Breast epithelium (tissue), 3 donors: Measurements from ENCODE around the gene TNNI2.

Experiments used
- POLR2A ChIP-seq: fragments of 450-650 bp; IDR thresholded peaks from one replicate; pipeline ENCODE4 v1.6.1; 2016; ENCODE audit warnings: antibody characterized with exemption, mild to moderate bottlenecking, moderate library complexity
- POLR2AphosphoS5 ChIP-seq, 3 donors: sonication (generic); formaldehyde crosslinking; IDR thresholded peaks; one replicate each; pipeline ENCODE4 v1.6.1; 2017; ENCODE audit warnings: antibody characterized with exemption in 3 of 3
- TF ChIP-seq, protein P1 (sequence below), 3 donors: fragments of 450-650 bp; IDR thresholded peaks; one replicate each; pipeline ENCODE4 v1.5.1; 2016 to 2017; ENCODE audit warnings: antibody characterized with exemption in 3 of 3, mild to moderate bottlenecking in 3 of 3, moderate library complexity in 3 of 3

DNA sequence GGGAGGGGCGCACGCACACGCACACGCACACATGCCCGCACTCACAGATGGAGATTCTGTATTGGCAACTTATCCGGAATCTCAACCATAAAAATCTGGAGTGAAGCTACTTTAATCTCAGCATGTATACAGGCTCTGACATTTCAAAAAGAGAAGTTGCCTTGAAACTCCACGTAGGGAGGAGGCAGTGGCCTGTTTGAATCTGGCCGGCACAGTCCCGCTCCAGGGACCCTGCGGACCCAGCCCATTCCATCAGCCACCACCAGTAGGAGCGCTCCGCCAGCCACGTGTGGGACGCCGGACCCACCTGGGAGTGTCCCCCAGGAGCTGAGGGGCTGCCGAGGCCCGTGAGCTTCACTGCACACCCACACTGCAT, 5.9 kb upstream of the TNNI2 start:
- TF ChIP-seq, protein P1, sequence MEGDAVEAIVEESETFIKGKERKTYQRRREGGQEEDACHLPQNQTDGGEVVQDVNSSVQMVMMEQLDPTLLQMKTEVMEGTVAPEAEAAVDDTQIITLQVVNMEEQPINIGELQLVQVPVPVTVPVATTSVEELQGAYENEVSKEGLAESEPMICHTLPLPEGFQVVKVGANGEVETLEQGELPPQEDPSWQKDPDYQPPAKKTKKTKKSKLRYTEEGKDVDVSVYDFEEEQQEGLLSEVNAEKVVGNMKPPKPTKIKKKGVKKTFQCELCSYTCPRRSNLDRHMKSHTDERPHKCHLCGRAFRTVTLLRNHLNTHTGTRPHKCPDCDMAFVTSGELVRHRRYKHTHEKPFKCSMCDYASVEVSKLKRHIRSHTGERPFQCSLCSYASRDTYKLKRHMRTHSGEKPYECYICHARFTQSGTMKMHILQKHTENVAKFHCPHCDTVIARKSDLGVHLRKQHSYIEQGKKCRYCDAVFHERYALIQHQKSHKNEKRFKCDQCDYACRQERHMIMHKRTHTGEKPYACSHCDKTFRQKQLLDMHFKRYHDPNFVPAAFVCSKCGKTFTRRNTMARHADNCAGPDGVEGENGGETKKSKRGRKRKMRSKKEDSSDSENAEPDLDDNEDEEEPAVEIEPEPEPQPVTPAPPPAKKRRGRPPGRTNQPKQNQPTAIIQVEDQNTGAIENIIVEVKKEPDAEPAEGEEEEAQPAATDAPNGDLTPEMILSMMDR (IDR thresholded peaks at IDR 0.05): no peak
- no peak for TF ChIP-seq POLR2A
- no peak for TF ChIP-seq POLR2AphosphoS5 (IDR thresholded peaks at IDR 0.05)
